Measurements from ENCODE around the gene ENO1. TPM values are rescaled to one million over a fixed set of nuclear protein-coding genes. Genes with fewer than 3 reads are reported as not detected.

Gene ENO1
- total and polyA plus RNA-seq, 10 of the 15 experiments (the other 5 are each of a cell fraction or from before 2014, with no cell fraction given): 1,850 to 4,219 (median 2,331) TPM

GRCh38 chr1:8878698-8879463 is 395 bp upstream of the ENO1 start (continued):
- TF ChIP-seq MEF2B (IDR thresholded peaks at IDR 0.05; ENCODE audit: partially characterized antibody, poor library complexity, severe bottlenecking) (no peak), PRDM15 (CRISPR knock-in tag; IDR thresholded peaks at IDR 0.05) (no peak), ZNF687 (IDR thresholded peaks at IDR 0.05) (peak; percentile 100), BCLAF1 (IDR thresholded peaks at IDR 0.05) (0 out of 2 replicates have a peak, but pooled peaks have one; percentile 64), ZNF274 (IDR thresholded peaks at IDR 0.05; ENCODE audit: insufficient read depth, insufficient read length) (no peak), MXI1 (IDR thresholded peaks at IDR 0.05; ENCODE audit: low read depth, low read length) (peak; percentile 89), CEBPB (IDR thresholded peaks at IDR 0.05; ENCODE audit: borderline replicate concordance in 1 of 2, low read depth in 2 of 2, low read length in 2 of 2) (no peak), IKZF2 (IDR thresholded peaks at IDR 0.05) (0 out of 4 replicates have a peak, but pooled peaks of 1 of the 2 experiments have one; percentile 53), FOXK2 (IDR thresholded peaks at IDR 0.05) (peak; percentile 54), MEF2A (IDR thresholded peaks at IDR 0.05; ENCODE audit: insufficient read depth, low read depth, low read length) (no peak), GATAD2B (conservative IDR thresholded peaks at IDR 0.05; ENCODE audit: low read depth) (peak; percentile 89), CREM (IDR thresholded peaks at IDR 0.05; ENCODE audit: low read depth) (peak; percentile 82; the same call in 1 of the 2 replicates), BACH1 (IDR thresholded peaks at IDR 0.05; ENCODE audit: borderline replicate concordance) (peak; percentile 93), HSF1 (IDR thresholded peaks at IDR 0.05; ENCODE audit: low read depth, low read length) (no peak), CREB1 (IDR thresholded peaks at IDR 0.05; ENCODE audit: low read depth) (peak; percentile 84), NFYB (IDR thresholded peaks at IDR 0.05; ENCODE audit: insufficient read depth, low read depth, low read length) (peak; percentile 98)

Data from GM12878 (cell line).